ENCODE results near the gene FBN2.
"Not testable (repeated sequence)": the region's sequence is repeated elsewhere in the genome, so short reads cannot be mapped to it uniquely, and the experiment has no call there.

The FBN2 gene

GRCh38 chr5:128405159-128405558 lies 132.9 kb downstream of the FBN2 start:
- TF ChIP-seq, protein P1, sequence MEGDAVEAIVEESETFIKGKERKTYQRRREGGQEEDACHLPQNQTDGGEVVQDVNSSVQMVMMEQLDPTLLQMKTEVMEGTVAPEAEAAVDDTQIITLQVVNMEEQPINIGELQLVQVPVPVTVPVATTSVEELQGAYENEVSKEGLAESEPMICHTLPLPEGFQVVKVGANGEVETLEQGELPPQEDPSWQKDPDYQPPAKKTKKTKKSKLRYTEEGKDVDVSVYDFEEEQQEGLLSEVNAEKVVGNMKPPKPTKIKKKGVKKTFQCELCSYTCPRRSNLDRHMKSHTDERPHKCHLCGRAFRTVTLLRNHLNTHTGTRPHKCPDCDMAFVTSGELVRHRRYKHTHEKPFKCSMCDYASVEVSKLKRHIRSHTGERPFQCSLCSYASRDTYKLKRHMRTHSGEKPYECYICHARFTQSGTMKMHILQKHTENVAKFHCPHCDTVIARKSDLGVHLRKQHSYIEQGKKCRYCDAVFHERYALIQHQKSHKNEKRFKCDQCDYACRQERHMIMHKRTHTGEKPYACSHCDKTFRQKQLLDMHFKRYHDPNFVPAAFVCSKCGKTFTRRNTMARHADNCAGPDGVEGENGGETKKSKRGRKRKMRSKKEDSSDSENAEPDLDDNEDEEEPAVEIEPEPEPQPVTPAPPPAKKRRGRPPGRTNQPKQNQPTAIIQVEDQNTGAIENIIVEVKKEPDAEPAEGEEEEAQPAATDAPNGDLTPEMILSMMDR (IDR thresholded peaks at IDR 0.05; ENCODE audit: control insufficient read depth, extremely low read depth, insufficient read depth): no peak
- no peak overlapping the region for H3K4me3 ChIP-seq (ENCODE audit: low read depth, low read length)
- DNase-seq (ENCODE audit: low read depth): no peak

DNA sequence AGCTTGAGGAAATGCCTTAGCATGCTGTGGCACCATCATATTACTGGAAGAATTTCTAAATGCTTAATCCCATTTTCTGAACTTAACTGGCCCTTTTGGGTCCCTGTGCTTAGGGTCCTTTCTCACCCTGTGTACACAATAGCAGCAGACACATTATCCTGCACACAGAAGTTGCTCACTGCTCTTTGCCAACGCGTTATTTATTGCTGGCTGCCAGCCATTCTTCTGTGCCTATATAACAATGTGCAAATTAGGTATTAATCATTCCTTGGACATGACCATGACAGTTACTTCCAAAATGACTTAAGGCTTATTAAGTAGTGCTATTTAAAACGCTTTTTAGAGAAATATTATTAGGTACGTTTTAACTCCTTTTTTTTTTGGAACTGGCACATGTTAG lies 134.7 kb downstream of the FBN2 start:
- TF ChIP-seq, protein P1 (IDR thresholded peaks at IDR 0.05; ENCODE audit: control insufficient read depth, extremely low read depth, insufficient read depth): no peak
- H3K4me3 ChIP-seq (ENCODE audit: low read depth, low read length): no peak overlapping the region
- no peak for DNase-seq (ENCODE audit: low read depth)

DNA sequence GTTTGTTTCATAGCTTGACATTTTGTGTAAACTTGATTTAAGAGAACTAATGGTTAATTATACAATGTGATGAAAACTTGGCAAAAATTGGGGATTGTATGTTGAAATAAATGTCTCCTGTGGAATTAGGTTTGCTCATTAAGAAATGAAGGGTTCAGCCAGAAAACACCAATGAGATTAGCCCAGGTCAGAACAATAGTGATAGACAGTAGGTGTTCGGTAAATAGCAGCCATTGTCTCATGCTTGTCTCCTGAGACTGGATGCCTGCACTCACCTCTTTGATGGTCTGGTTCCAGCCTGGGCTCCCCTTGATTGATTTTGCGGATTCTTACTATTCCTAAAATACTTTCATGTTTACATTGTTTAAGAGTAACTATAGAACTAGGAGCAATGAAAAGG lies 135.5 kb downstream of the FBN2 start:
- H3K4me3 ChIP-seq (ENCODE audit: low read depth, low read length): no peak overlapping the region
- TF ChIP-seq, protein P1 (IDR thresholded peaks at IDR 0.05; ENCODE audit: control insufficient read depth, extremely low read depth, insufficient read depth): no peak
- no peak for DNase-seq (ENCODE audit: low read depth)

DNA sequence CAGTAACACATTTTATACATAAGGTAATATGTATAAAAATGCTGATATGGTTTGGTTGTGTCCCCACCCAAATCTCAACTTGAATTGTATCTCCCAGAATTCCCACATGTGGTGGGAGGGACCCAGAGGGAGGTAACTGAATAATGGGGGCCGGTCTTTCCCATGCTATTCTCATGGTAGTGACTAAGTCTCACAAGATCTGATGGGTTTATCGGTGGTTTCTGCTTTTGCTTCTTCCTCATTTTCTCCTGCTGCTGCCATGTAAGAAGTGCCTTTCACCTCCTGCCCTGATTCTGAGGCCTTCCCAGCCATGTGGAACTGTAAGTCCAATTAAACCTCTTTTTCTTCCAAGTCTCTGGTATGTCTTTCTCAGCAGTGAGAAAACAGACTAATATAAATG lies 137.3 kb downstream of the FBN2 start:
- H3K4me3 ChIP-seq (ENCODE audit: low read depth, low read length); DNase-seq (ENCODE audit: low read depth): not testable (repeated sequence)

- no peak for DNase-seq (ENCODE audit: low read depth)
- TF ChIP-seq, protein P1 (IDR thresholded peaks at IDR 0.05; ENCODE audit: control insufficient read depth, extremely low read depth, insufficient read depth): no peak
- H3K4me3 ChIP-seq (ENCODE audit: low read depth, low read length): no peak overlapping the region
Observed at GRCh38 chr5:128399111-128399510, 138.9 kb downstream of the FBN2 start.

DNA sequence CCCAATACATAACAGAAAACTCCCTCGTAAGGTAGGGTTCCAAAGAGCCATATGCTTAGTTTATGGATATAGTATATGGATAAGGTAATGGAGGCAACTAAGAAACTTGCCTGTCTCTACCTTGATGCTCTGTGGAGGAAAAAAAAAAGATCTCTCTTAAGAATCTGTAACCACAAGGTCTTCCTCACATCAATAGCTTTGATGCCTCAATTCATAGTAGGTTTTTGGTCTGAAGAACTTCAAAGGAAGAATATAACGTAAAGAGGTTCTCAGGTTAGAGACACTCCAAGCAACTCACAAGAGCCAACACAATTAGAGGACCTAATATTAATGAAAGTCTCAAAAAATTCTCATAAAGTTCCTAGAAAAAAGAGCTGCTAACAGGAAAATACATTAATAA lies 140.2 kb downstream of the FBN2 start:
- H3K4me3 ChIP-seq (ENCODE audit: low read depth, low read length): no peak overlapping the region
- TF ChIP-seq, protein P1 (IDR thresholded peaks at IDR 0.05; ENCODE audit: control insufficient read depth, extremely low read depth, insufficient read depth): no peak
- DNase-seq (ENCODE audit: low read depth): no peak

DNA sequence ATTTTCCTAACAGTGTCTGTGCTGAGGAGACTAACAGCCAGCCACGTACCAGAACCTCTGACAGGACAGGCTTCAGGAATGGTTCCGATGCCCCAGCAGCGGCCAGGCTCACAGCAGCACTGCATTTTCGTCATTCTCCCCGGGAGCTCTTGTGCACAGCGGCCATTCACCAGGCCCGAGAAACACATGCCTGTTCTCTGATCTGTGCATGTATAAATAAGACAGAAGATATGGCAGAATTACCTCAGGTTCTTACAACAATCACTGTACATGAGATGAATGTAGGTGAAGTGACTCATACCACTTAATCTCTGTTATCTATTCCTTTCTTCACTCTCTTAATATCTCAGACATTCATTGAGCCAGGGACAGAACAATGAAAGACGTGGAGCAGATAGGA lies 143.0 kb downstream of the FBN2 start:
- no peak for DNase-seq (ENCODE audit: low read depth)
- no peak overlapping the region for H3K4me3 ChIP-seq (ENCODE audit: low read depth, low read length)
- TF ChIP-seq, protein P1 (IDR thresholded peaks at IDR 0.05; ENCODE audit: control insufficient read depth, extremely low read depth, insufficient read depth): no peak
